ENCODE data around the gene KDR. TPM values are rescaled to one million over a fixed set of nuclear protein-coding genes. Genes with fewer than 3 reads are reported as not detected.

The KDR gene
- total RNA-seq, 2 donors from 2014 or later: not detected

DNA sequence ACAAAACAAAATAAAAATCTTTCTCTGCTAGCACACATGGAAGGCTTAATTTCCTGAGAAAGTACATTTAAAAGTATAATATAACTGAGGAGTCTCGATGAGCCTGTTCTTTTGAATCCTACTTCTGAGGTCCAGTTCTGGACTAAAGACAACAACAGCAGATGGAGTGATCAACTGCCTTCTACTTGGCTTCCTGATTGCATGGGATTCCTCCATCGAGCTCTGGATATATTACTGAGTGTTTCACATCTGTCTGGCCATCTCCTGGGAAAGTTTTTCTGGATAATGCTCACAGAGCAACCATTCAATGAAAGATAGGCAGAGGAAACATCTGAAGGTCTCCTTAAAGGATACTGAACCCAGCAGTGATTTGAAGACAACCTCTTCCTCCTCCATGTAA is 42.6 kb downstream of the KDR start:
- no peak overlapping the region for H3K27ac Mint-ChIP-seq
- H3K4me3 Mint-ChIP-seq: no peak overlapping the region
- DNase-seq (ENCODE audit: low spot score): no peak
- ATAC-seq: no peak
- H3K27me3 Mint-ChIP-seq: no peaks in the 10 kb centered on the region
- H3K36me3 Mint-ChIP-seq: no peaks in the 10 kb centered on the region
- no peaks in the 10 kb centered on the region for H3K9me3 Mint-ChIP-seq
- peaks cover 0 to 2% of the 10 kb centered on the region in 2 donors for H3K4me1 Mint-ChIP-seq (ENCODE audit: low read depth in 2 of 2)

DNA sequence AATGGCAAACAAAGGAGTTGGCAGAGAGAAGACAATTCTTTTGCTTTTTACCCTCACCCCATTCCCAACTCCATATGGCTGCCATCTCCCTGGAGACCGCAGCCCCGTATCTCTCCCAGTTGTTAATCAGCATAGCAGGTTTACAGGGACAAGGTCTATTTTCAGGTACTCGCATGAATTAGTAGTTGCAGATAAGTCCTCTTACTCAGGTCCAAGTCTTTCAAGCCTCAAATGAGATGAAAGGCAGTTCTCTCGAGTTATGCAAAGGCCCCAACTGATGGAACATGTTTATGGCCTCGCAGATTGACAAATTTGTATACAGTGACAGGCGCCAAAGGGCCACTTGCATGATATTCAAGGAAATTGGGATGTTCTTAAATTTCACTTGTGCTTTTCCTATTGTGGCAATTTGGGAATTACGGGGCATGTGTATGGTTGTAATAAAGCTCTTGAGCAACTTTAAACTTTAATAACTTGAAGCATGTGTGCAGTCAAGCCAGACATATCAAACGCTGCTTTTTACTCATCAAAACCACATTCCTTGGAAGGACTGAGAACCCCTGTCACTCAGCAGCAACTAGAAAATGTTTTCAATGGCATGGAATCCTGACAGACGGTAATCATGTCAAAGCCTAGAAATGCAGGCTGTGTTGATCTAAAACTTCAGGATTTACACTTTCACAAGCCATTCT is 45.1 kb downstream of the KDR start:
- ATAC-seq (no peak), DNase-seq (ENCODE audit: low spot score) (no peak)
- Mint-ChIP-seq H3K4me3 (no peak overlapping the region), H3K27me3 (peaks cover 0 to 4% of the 10 kb centered on the region in 2 donors), H3K36me3 (no peaks in the 10 kb centered on the region), H3K4me1 (ENCODE audit: low read depth in 2 of 2) (peaks cover 0 to 2% of the 10 kb centered on the region in 2 donors), H3K27ac (no peak overlapping the region), H3K9me3 (no peaks in the 10 kb centered on the region)

DNA sequence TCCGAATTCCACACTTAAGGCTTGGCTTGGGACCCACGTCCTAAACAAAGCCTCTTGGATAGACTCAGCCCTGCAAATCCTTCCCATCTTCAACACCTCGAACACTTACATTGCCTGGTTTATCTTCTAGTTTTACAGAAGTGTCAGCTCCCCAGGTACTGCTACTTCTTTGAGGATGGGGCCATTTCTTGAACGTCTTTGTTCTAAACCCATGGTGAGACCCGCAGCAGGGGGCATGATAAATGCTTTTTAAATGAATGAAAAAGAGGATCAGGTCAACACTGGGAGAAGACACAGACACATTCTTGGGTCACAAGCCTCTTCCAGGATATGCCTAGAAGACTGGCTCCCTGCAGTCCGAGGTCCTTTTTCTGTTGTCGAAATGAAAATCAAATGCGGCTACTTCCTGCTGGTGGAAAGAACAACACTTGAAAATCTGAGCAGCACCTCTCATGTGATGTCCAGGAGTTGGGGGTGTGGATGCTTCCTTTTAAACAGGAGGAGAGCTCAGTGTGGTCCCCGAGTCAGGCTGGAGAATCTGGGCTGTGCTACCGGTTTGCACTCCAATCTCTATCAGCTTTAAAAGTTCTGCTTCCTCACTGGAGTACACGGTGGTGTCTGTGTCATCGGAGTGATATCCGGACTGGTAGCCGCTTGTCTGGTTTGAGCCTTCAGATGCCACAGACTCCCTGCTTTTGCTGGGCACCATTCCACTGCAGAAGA is 45.8 kb downstream of the KDR start:
- Mint-ChIP-seq H3K4me3 (no peak overlapping the region), H3K4me1 (ENCODE audit: low read depth in 2 of 2) (peaks cover 0 to 2% of the 10 kb centered on the region in 2 donors), H3K36me3 (no peaks in the 10 kb centered on the region), H3K27me3 (peaks cover 0 to 4% of the 10 kb centered on the region in 2 donors), H3K27ac (no peak overlapping the region), H3K9me3 (no peaks in the 10 kb centered on the region)
- DNase-seq (ENCODE audit: low spot score) (no peak), ATAC-seq (no peak)

DNA sequence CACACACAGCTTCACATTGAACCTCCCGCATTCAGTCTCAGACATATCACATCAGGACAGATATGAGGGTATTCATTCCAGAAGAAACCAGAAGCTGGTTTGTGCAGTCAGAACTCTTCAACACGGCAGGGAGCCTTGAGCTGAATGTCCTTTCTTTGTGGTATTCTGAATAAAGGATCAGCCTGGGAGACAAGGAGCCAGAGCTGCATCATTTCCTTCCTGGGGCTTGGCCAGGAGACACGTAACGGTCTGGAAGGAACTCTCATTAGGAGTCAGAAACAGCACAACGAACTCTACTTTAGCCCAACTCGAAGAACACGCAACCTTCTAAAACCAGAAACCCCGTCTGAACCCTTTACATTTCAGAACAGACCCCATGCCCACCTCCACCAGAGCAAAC is 46.4 kb downstream of the KDR start:
- no peak for DNase-seq (ENCODE audit: low spot score)
- Mint-ChIP-seq H3K27me3 (peaks cover 0 to 4% of the 10 kb centered on the region in 2 donors), H3K4me1 (ENCODE audit: low read depth in 2 of 2) (peaks cover 0 to 2% of the 10 kb centered on the region in 2 donors), H3K36me3 (no peaks in the 10 kb centered on the region), H3K9me3 (no peaks in the 10 kb centered on the region), H3K4me3 (no peak overlapping the region), H3K27ac (no peak overlapping the region)
- ATAC-seq: no peak

DNA sequence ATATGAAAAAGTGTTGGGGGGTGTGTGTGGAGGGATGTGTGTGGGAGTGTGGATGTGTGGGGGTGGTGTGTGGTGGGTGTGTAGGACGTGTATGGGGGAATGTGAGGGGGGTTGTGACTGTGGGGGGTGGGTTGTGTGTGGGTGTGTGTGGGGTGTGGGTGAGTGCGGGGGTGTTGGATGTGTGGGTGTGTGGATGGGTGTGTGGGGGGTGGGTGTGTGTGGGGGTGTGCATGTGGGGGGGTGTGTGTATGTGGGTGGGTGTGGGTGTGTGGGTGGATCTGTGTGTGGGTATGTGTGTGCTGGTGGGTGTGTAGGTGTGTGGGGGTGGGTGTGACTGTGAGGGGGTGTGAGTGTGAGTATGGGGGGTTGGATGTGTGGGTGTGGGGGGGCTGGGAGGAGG is 47.8 kb downstream of the KDR start:
- DNase-seq (ENCODE audit: low spot score) (no peak), ATAC-seq (no peak)
- no peaks in the 10 kb centered on the region for H3K9me3 Mint-ChIP-seq
- peaks cover 0 to 4% of the 10 kb centered on the region in 2 donors for H3K27me3 Mint-ChIP-seq
- H3K36me3 Mint-ChIP-seq: no peaks in the 10 kb centered on the region
- no peak overlapping the region for H3K4me3 Mint-ChIP-seq
- H3K27ac Mint-ChIP-seq: no peak overlapping the region
- peaks cover 0 to 2% of the 10 kb centered on the region in 2 donors for H3K4me1 Mint-ChIP-seq (ENCODE audit: low read depth in 2 of 2)

DNA sequence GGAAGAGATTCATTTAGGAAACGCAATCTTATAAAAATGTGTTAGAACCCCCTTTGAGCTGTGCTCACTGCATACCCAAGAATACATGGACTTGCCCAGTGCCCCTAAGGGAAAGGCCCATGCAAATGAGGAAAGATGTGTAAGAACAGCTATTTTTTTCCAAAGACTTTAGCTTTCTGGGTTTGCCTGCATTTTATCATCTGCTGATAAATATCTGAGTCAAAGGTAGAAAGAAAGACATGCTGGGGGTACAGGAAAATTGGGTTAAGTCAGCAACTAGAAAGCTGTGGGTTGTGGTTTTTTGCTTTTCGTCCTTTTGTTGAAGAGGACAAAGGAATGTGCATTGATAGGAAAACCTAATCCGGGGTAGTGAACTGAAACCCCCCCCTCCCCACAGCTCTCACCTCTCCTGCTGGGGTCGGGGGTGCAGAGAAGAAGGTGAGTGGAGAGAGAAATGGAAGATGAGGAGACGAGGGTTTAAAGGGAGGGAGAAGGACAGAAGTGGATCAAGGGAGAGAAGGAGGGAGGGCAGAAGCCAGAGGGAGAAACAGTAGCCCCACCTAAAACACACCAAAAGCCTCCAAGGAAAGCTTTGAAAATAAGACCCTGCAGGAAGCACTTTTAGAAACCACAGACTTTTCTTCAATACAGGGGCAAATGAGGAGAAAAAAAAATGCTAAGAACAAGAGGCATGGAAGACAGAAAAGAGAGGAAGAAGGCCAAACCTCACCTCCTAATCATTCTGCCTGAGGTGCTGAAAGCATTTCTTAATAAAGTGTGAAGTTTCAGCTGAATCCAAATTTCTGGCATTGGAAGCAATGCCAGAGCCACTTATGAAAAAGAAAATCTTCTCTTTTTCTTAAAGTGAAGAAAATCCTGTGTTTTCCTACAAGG is 49.3 kb downstream of the KDR start:
- peaks cover 0 to 4% of the 10 kb centered on the region in 2 donors for H3K27me3 Mint-ChIP-seq
- no peak overlapping the region for H3K4me3 Mint-ChIP-seq
- H3K4me1 Mint-ChIP-seq (ENCODE audit: low read depth in 2 of 2): peaks cover 0 to 2% of the 10 kb centered on the region in 2 donors
- no peaks in the 10 kb centered on the region for H3K36me3 Mint-ChIP-seq
- ATAC-seq (no peak), DNase-seq (ENCODE audit: low spot score) (no peak)
- no peak overlapping the region for H3K27ac Mint-ChIP-seq
- H3K9me3 Mint-ChIP-seq: no peaks in the 10 kb centered on the region

DNA sequence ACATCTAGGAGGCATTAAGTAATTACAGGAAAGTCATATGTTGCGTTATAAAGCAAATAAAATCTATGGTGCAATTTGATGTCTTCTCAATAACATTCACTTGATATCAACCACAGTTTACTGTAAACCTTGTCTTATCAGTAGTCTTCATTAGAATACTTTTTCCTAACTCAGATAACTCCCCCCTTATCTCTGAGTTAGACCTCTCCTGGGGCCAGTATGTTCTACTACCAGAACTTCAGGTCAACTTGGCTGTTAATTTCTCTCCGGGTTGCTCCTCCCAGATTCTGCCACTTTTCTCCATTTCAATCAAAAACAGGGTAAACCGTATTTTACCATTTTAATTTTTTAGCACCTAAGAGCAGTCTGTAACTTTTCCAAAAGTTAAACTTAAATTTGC is 50.0 kb downstream of the KDR start:
- Mint-ChIP-seq H3K36me3 (no peaks in the 10 kb centered on the region), H3K4me3 (no peak overlapping the region), H3K27me3 (peaks cover 0 to 4% of the 10 kb centered on the region in 2 donors), H3K4me1 (ENCODE audit: low read depth in 2 of 2) (peaks cover 0 to 2% of the 10 kb centered on the region in 2 donors), H3K27ac (no peak overlapping the region), H3K9me3 (no peaks in the 10 kb centered on the region)
- DNase-seq (ENCODE audit: low spot score) (no peak), ATAC-seq (no peak)

DNA sequence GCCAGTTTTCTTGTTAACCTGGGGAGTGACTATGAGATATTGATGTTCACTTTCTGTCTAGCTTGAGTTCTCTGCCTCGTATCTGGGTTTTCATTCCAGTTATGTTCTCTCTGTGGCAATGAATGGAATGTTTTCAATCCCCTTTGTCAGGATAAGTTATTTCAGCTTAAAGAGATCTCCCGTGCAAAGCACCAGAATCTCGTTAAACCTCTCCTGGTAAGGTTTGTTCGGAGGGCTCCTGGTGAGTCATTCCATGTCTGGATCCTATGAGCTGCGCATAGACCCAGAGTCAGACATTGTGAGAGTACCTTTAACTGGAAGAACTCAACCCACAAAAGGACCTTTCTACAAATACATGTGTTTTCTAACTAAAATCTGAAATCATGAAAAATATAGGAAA is 51.0 kb downstream of the KDR start:
- no peaks in the 10 kb centered on the region for H3K36me3 Mint-ChIP-seq

DNA sequence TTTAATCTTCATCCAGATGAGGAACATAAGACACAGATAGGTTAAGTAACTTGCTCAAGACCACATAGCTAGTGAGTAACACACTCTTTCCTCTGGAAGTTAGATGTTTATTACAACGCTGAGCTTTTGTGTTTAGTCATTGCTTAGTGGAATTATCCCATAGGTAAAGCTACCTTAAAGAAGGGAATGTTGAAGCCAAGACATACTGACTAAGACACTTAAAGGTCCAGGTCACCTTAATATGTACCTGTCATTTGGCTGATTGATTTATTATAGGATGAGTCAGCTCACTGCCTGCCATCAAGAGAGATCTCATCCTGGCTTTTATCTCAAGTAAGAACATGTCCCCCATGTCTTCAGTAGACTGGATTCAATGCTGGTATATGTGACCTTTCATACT is 53.4 kb downstream of the KDR start:
- H3K9me3 Mint-ChIP-seq: no peaks in the 10 kb centered on the region
- no peak overlapping the region for H3K27ac Mint-ChIP-seq
- no peaks in the 10 kb centered on the region for H3K36me3 Mint-ChIP-seq
- ATAC-seq (no peak), DNase-seq (ENCODE audit: low spot score) (no peak)
- peaks cover 0 to 2% of the 10 kb centered on the region in 2 donors for H3K4me1 Mint-ChIP-seq (ENCODE audit: low read depth in 2 of 2)
- no peak overlapping the region for H3K4me3 Mint-ChIP-seq
- H3K27me3 Mint-ChIP-seq: peaks cover 0 to 4% of the 10 kb centered on the region in 2 donors

More for the DNA sequence above, 51.0 kb downstream of the KDR start:
- Mint-ChIP-seq H3K27me3 (peaks cover 0 to 4% of the 10 kb centered on the region in 2 donors), H3K4me1 (ENCODE audit: low read depth in 2 of 2) (peaks cover 0 to 2% of the 10 kb centered on the region in 2 donors), H3K9me3 (no peaks in the 10 kb centered on the region), H3K27ac (no peak overlapping the region), H3K4me3 (no peak overlapping the region)
- DNase-seq (ENCODE audit: low spot score): no peak
- no peak for ATAC-seq

DNA sequence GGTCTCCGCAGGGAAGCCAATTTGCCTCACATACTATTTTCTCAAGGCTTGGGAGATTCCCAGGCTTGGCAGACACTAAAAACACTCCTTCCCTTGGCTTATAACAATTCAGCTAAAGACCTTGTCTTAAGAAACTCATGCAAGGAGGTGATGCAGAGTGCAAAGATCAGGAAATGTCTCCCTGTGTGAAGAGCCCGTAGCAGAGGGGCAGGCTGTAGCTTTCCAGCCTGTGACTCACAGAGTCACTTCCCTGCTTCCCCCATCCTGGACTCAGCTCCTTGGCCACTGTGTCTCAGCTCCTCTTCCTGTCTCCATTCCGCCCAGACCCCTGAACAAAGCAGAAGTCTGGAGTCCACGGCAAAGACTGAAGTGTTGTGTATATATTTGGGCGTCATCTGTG is 56.1 kb downstream of the KDR start:
- no peaks in the 10 kb centered on the region for H3K36me3 Mint-ChIP-seq
- no peak overlapping the region for H3K27ac Mint-ChIP-seq
- no peak overlapping the region for H3K4me3 Mint-ChIP-seq
- H3K27me3 Mint-ChIP-seq: no peaks in the 10 kb centered on the region
- DNase-seq (ENCODE audit: low spot score) (no peak), ATAC-seq (no peak)
- H3K9me3 Mint-ChIP-seq: no peaks in the 10 kb centered on the region
- no peaks in the 10 kb centered on the region for H3K4me1 Mint-ChIP-seq (ENCODE audit: low read depth in 2 of 2)

DNA sequence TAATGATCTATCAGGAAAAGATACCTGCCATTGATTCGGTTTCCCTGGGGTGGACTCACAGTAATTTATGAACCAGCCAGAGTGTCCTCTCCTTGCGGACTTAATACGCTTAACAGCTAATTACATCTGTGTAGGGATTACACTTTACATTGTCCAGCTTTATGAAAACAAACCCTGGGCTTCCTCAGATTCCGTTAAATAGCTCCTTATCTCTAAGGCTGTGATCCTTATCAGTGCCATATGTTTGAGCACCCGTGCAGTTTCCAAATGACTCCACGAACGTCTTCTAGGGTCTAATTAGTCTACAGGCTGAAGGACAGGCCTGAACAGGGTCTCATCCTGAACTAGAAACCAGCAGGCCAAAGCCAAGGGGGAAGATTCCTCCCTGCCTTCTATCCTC is 56.9 kb downstream of the KDR start:
- Mint-ChIP-seq H3K9me3 (no peaks in the 10 kb centered on the region), H3K27ac (no peak overlapping the region), H3K4me3 (no peak overlapping the region), H3K27me3 (no peaks in the 10 kb centered on the region), H3K4me1 (ENCODE audit: low read depth in 2 of 2) (no peaks in the 10 kb centered on the region), H3K36me3 (no peaks in the 10 kb centered on the region)
- DNase-seq (ENCODE audit: low spot score): no peak
- no peak for ATAC-seq

DNA sequence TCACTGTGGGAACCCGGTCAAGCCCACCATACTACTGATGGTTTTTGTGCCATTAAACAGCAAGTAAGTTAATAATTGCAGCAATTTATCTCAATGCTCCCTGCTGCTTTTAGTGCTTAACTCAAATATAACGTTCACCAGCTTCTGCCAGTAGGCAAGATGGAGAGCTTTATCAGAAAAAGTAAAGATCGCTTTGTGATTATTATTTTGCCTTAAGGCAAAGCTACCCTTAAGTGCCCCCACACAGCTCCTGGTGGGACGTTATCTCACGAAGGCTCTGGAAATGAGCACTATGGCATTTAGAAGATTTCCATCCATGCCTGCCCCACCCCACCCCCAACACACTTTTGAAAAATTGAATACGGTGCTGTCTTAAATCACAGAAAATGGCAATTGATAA is 59.4 kb downstream of the KDR start:
- no peaks in the 10 kb centered on the region for H3K36me3 Mint-ChIP-seq
- DNase-seq (ENCODE audit: low spot score) (no peak), ATAC-seq (no peak)
- H3K27ac Mint-ChIP-seq: no peak overlapping the region
- H3K4me3 Mint-ChIP-seq: no peak overlapping the region
- no peaks in the 10 kb centered on the region for H3K4me1 Mint-ChIP-seq (ENCODE audit: low read depth in 2 of 2)
- H3K27me3 Mint-ChIP-seq: no peaks in the 10 kb centered on the region
- H3K9me3 Mint-ChIP-seq: no peaks in the 10 kb centered on the region

DNA sequence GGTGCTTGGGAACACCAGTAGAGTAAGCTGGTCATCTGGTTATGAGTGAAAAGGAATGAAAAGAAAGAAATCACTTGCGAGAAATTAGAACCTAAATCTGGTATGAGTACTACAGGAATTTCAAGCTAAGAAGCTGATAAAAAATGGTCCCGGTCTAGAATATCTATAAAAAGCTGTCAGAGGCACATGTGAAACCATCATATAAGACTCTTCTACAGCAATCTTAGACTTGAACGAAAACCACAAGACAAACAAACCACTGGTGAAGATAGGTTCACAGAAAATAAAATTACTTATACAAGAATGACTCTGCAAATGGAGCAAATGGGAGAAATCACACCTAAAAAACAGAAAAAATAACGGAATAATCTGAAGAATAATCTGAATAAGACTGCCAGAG is 69.9 kb downstream of the KDR start:
- no peak for DNase-seq (ENCODE audit: low spot score)
- H3K27me3 Mint-ChIP-seq: peaks cover 0 to 2% of the 10 kb centered on the region in 2 donors
- no peak overlapping the region for H3K4me3 Mint-ChIP-seq
- H3K4me1 Mint-ChIP-seq (ENCODE audit: low read depth in 2 of 2): no peaks in the 10 kb centered on the region
- no peak overlapping the region for H3K27ac Mint-ChIP-seq
- no peaks in the 10 kb centered on the region for H3K36me3 Mint-ChIP-seq
- ATAC-seq: no peak
- H3K9me3 Mint-ChIP-seq: no peaks in the 10 kb centered on the region

DNA sequence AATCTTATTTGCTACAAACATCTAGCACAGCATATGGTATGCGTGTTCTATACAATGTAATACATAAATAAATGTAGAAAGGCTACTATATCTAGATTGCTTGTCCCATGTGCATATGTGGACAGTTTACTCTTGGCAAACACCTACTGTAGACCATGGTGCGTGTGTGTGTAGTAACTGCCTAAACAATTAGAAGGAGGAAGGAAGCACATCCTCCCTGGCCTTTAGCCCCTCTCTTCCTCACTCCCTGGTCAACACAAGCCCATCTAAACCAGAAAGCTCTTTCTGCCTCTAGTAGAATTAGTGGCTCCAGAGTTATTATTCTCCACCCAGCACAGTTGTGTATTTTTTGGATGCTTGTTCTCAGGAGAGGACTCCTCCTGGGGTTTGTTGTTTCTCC is 73.9 kb downstream of the KDR start:
- H3K27me3 Mint-ChIP-seq: peaks cover 0 to 2% of the 10 kb centered on the region in 2 donors
- no peak for DNase-seq (ENCODE audit: low spot score)

More for the DNA sequence above, 73.9 kb downstream of the KDR start:
- Mint-ChIP-seq H3K36me3 (no peaks in the 10 kb centered on the region), H3K4me3 (no peak overlapping the region), H3K9me3 (no peaks in the 10 kb centered on the region), H3K27ac (no peak overlapping the region), H3K4me1 (ENCODE audit: low read depth in 2 of 2) (no peaks in the 10 kb centered on the region)
- no peak for ATAC-seq

All from natural killer cell treated with Interleukin-12 subunit alpha and Interleukin-12 subunit beta and Interleukin-15 and Interleukin-18, amount 100 ng/mL, for 72 hours (primary cell).